PFSK-1 (cell line): ENCODE measurements around the gene FRK.

ENCODE experiments used
- FOXP2 ChIP-seq: optimal IDR thresholded peaks from 2 replicates; pipeline ENCODE3; 2011; ENCODE audit warnings: borderline replicate concordance, control low read depth, inconsistent platforms; ENCODE audit not compliant: insufficient read depth; ENCODE audit errors: extremely low read length, extremely low read depth
- POLR2AphosphoS5 ChIP-seq: IDR thresholded peaks from 2 replicates; pipeline ENCODE4 v1.6.1; 2012; ENCODE audit warnings: low read depth, mild to moderate bottlenecking, control low read depth, low read length, moderate library complexity
- REST ChIP-seq, 2 experiments: IDR thresholded peaks; 2 replicates each; pipeline versions ENCODE4 v1.6.1 to v1.8.0; 2011 to 2012; ENCODE audit warnings: low read depth in 2 of 2, low read length in 2 of 2, control low read depth in 1 of 2, inconsistent platforms in 1 of 2, mild to moderate bottlenecking in 1 of 2, moderate library complexity in 1 of 2; ENCODE audit not compliant: insufficient read depth in 1 of 2
- SIN3A ChIP-seq: IDR thresholded peaks from 2 replicates; pipeline ENCODE4 v1.6.1; 2012; ENCODE audit warnings: mild to moderate bottlenecking, low read length, moderate library complexity, borderline replicate concordance; ENCODE audit not compliant: insufficient read depth
- TAF1 ChIP-seq: IDR thresholded peaks from 2 replicates; pipeline ENCODE4 v1.6.1; 2012; ENCODE audit warnings: low read length, control low read depth, borderline replicate concordance; ENCODE audit not compliant: insufficient read depth

- TF ChIP-seq TAF1 (no peak), POLR2AphosphoS5 (no peak), SIN3A (no peak), REST (IDR thresholded peaks at IDR 0.05; ENCODE audit: insufficient read depth in 1 of 2, low read depth in 2 of 2, low read length in 2 of 2) (no peak), FOXP2 (no peak)
Observed at GRCh38 chr6:116035616-116036015, 25.1 kb downstream of the FRK start.
